GM21576 (cell line): Measurements from ENCODE around the gene DPF3.

Experiments
- ATAC-seq: cut with Tn5 transposase; IDR thresholded peaks from one replicate; pipeline ENCODE4 v1.9.1; 2021; ENCODE audit warnings: mild to moderate bottlenecking, moderate library complexity; ENCODE audit not compliant: unreplicated experiment

The DPF3 gene

GRCh38 chr14:72688990-72689671, 204.8 kb downstream of the DPF3 start:
- no peak for ATAC-seq

GRCh38 chr14:72686832-72687231, 207.1 kb downstream of the DPF3 start:
- no peak for ATAC-seq

GRCh38 chr14:72686101-72686500, 207.8 kb downstream of the DPF3 start:
- ATAC-seq, result no peak

DNA sequence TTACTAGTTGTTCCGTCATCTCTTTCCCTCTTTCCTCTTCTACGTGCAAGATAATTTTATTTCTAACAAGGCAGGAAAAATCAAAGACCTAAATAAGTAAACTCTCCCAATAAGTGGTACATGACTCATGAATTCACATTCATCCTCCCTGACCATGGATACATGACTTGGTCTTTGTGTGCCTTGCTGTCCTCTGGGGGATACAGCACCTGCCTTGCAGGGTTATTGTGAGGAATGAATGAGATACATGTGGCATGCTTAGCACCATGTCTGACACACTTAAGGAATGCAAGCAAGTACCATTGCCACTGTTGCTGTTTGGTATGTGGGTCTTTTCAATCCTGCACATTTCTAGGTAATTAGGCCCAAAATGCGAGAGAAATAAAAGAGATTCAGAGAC, 208.4 kb downstream of the DPF3 start:
- ATAC-seq, result no peak

- ATAC-seq, result no peak
Measured at GRCh38 chr14:72683787-72684186, 210.1 kb downstream of the DPF3 start.

DNA sequence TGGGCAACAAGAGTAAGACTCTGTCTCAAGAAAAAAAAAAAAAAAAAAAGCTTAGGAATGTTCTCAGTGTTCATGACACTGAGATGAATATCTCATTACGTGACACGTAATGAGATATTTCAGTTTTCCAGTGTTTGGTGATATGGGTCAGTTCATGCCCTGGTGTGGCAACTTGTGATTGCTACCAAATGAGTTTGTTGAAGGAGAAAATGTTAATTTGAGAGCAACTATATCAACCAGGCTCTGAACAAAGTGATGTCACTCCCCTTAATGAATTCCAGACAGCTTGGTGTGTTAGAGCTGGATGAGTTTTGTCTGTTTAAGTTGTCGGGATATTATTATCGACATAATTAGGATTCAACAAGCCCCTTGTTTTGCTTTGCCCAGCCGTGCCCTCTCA, 211.7 kb downstream of the DPF3 start:
- no peak for ATAC-seq

DNA sequence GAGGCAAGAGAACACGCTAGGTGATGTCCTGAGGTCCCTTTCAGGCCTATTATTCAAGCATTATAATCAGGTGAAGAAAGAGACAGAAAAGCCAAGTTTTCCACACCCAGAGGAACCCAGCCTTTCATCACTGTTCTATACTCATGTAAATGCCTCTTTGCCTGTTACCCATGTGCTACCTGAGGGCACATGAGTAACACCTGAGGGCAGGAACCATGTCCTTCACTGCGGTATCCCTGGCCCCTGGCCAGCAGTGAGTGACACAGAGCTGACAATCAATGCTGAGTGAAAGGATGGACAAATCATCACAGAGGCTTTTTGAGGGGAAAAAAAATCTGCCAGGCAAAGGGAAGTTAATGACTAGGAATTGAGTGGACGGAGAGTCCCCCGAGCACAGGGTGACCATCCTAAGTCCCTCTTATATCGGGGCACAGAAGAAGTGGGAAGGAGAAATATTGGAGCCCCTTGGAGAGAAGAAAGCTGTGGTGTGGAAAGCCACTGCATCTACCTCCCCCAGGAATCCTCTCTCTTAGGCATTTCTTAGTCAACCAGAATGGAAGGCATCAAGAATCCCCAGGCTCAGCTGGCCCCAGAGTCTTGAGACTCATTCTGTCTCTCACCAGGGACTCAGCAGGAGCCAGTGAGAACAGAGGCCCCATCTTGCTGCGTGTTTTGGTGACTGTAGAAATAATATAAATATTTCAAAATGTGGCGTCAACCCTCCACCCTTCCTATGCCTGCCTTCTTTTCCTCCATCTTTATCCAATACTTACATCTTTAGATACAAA, 212.9 kb downstream of the DPF3 start:
- no peak for ATAC-seq

- ATAC-seq, result no peak
Measured at GRCh38 chr14:72679536-72680151, 214.3 kb downstream of the DPF3 start.

DNA sequence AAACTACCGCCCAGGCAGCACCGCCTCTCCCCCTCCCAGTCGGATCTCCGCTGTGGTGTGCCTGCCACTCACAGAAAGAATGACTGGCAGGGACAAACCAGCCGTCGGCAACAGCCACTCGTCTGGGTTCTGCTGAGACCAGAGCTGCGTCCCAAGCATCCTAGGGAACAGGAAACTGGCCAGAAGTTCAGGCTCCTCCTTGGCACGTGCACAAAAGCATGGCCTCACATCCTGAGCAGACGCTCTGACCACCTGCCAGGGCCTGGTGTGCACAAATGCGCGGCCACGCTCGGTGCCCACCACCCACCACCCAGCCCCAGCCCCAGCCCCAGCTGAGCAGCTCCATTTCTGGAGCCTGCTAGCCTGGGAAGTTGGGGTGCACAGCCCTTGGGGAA, 214.8 kb downstream of the DPF3 start:
- ATAC-seq, result no peak

DNA sequence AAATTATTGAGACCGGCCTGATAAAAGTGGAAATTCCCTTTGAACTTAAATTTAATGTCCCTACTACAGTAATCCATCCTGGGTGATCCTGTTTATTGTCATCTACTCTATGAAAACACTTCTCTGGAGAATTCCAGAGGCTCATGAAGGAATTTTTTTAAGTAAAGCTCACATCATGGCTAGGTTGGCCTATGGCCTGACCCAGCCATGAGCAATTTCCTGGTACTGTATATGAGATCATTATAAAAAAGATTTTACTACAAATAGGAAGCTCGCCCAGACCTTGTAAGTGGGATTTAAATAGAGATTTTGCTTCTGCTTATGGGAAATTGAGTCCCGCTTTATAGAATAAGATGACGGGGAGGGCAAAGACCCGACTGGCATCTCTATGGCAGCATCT, 215.5 kb downstream of the DPF3 start:
- ATAC-seq, result no peak

DNA sequence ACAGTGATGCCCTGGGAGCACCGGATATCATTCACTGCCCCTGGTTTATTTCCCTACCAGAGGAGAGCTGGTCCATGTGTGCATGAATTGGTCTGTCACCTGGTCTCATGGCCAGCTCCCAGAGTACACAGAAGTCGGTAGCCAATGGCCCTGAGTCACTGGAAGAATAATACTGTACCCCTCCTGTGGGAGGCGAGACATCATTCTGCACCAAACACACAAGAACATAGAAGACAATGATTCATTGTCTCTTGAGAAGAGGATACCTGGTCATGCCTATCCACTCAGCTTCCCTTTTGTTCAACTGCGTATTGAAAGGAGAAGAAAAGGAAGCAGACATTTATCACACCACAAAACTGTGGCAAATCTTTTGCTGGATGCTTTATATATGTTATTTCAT, 216.2 kb downstream of the DPF3 start:
- no peak for ATAC-seq

- no peak for ATAC-seq
Measured at GRCh38 chr14:72675126-72675525, 218.8 kb downstream of the DPF3 start.

DNA sequence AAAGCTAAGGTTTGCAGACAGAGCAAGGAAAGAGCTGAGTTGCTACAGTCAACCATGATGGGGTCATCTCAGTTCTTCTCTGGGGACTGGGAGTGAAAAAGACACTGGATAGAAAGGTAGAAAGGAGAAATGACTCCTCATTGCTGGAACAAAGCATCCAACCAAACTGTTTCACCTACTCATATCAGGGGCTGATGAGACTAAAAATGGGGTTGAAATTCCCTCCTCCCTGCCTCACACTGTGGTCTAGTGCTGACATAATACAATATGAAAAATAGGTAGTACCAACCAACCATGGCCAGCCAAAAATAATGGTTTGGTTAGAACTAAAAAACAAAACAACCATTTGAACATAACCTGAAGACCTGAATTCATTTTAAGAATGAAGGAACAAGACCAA, 220.7 kb downstream of the DPF3 start:
- no peak for ATAC-seq

GRCh38 chr14:72666610-72667009, 227.3 kb downstream of the DPF3 start:
- ATAC-seq, result no peak

GRCh38 chr14:72665259-72665658, 228.6 kb downstream of the DPF3 start:
- ATAC-seq, result no peak

DNA sequence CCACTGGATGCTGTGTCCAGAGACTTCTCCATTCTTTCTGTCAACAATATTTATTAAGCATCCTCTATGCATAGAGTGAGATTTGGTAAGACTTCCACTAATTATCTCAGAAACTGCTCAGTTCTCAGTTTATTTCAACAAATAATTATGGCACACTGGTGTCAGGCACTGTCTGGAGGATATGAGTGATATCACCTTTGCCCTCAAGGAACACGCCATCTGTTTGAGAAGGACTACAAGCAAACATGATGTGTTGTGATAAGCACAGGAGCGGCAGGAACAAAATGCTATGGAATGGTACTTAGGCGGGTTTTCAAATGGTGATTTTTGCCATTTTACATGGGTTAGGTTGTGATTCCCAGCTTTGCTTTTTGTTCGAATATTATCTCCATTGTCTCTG, 229.2 kb downstream of the DPF3 start:
- ATAC-seq, result no peak

GRCh38 chr14:72663956-72664650, 229.8 kb downstream of the DPF3 start:
- ATAC-seq, result no peak

GRCh38 chr14:72663076-72663487, 230.8 kb downstream of the DPF3 start:
- no peak for ATAC-seq

DNA sequence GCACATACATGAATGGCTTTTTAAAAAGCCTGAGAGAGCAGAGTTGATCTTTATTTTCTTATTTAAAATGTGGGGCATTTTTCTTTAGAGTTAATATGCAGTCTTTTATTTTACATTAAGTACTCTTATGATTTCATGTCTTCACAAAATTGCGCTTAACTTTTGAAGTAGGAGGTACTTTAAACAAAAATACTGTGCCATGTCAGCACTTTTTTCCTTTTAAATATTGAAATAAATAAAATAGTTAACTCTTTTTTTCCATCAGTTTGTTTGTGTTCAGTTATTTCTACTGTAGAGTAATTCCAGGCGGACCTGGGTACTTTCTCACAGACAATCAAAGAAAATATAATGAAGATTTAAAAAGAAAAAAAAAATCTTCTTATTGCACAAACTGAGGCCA, 231.7 kb downstream of the DPF3 start:
- ATAC-seq, result no peak

DNA sequence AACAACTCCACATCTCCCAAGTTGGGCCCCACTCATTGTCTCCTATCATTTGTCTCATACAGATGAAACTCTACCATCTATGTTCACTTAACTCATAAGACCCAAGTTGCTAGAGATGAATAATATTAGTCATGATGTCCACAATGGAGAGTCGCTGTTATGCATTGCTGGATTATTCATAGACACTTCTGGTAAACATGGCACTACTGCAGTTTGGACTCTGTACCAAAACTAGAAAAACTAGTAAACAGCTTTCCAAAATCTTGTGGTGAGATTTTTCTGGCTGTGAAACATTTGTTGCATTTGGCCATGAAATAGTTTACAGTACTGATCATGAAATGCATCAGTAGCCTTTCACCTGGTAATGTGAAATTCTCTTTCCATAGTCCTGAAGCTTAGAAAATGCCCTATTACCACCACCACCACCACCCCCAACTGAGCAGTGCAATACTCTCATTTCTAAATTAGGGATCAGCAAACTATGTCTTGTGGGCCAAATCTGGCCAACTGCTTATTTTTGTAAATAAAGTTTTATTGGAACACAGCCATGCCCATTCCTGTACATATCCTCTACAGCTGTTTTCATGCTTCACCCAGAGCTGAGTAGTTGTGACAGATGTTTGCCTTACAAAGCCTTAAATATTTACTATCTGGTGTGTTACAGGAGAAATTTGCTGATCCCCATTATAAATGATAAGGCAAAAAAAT, 236.5 kb downstream of the DPF3 start:
- no peak for ATAC-seq

DNA sequence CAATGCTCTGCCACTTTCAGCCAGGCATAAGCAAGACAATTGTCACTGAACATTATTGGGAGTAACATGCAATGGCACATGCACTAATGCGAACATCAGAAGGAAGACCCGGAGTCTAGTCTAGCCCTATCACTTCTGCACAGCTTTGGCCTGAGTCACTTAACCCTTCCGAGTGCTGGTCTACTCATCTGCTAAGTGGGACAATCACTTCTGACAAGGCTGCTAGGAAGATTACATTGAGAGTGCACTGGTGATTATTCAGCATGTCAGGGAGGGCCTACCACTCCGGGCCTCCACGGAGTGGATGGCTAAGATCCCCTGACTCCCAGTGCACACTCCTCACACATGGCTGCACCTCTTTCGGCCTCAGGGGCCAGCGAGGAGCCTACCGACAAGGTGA, 240.9 kb downstream of the DPF3 start:
- no peak for ATAC-seq
